NCI-H446 (cell line): ENCODE data around the gene SPON2.

Experiments used
- DNase-seq, 2 experiments: peaks; one replicate each; lab custom pipeline; 2025; lab: John Stamatoyannopoulos, UW

The SPON2 gene

DNA sequence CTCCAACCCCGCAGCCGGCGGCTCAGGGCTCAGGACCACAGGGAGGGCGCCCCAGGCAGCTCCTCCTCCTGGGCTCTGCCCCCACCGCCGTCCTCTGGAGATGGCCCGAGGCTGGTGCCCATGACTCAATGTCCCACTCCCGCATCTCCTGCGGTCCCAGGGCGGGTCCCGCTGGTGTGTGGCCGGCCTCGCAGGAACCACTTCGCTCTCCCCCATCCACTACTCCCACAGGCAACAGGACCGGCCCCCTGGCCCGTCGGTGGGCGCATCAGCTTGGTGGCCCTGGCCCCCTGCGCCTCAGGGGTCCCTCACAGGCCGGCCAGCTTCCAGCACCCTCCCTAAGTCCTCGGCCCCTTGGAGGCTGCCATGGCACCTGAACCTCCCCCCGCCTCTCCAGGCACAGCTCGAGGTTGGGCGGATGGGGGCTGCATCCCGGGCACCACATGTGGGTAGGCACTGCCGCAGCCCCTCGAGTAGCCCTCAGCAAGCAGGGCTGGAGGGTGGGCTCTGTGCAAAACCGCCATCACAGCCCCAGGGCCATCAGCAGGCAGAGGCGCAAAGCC, 22.8 kb upstream of the SPON2 start:
- no peak for DNase-seq

DNA sequence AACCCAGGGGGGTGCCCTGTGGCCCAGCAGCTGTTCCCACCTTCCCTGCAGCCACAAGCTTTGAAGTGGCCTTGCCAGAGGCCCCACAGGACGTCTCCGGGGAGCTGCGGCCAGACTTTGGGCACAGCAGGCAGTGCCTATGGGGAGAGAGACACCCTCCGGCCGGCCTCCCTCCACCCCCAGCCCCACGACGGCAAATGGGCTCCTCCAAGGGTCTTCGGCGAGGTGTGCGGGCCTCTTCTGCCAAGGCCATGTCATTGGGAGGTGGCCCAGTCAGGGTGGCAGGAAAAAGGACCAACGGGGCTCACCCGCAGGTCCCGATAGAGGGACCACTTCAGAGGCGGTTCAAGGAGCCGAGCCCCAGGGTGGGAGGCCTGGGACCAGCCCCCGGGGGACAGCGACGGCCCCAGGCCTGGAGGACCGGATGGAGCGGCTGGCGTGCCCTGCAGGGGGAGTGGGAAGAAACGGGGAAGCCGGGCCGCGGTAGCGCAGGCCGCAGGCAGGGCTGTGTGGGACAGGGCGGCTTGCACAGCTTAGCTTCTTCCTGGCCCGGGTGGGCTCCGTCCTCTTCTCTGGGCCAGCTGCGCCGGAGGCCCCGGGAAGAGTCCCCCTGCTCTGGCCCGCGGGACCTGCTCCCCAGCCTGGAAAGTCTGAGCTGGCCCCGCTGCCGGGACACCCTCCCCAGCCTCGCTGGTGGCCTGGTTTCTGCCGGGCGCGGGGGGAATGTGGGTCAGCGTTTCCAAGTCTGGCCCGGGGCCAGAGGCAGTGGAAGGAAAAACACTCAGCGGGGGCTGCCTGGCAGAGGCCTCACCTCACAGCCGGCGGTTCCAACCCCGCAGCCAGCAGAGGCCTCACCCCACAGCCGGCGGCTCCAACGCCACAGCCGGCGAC, 21.9 kb upstream of the SPON2 start:
- DNase-seq, result peak in 1 of 2 experiments; percentile 73

DNA sequence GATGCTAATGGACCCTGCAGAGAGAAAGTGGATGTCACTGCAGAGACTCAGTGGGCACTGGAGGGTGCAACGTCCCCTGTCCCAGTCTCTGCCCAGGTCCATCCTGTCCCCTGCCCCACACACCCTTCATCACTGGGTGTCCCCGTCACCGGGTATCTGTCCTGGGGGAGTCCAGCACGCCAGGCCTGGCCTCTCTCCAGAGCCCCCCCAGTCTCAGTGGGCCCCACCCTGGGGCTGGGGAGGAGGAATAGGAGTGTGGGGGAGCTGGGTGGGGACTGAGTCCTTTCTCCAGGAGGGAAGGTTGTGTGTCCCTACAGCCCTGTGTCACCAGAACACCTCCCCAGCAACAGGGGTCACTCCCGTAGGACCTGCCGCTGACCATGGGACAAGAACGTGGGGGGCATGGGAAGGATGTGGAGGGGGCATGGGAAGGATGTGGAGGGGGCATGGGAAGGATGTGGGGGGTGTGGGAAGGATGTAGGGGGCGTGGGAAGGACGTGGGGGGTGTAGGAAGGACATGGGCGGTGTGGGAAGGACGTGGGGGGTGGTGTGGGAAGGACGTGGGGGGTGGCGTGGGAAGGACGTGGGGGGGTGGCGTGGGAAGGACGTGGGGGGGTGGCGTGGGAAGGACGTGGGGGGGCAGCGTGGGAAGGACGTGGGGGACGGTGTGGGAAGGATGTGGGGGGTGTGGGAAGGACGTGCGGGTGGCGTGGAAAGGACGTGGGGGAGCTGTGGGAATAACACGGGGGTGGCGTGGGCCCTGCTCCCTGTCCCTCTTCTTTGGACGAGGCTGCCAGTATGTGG, 21.0 kb upstream of the SPON2 start:
- no peak for DNase-seq

DNA sequence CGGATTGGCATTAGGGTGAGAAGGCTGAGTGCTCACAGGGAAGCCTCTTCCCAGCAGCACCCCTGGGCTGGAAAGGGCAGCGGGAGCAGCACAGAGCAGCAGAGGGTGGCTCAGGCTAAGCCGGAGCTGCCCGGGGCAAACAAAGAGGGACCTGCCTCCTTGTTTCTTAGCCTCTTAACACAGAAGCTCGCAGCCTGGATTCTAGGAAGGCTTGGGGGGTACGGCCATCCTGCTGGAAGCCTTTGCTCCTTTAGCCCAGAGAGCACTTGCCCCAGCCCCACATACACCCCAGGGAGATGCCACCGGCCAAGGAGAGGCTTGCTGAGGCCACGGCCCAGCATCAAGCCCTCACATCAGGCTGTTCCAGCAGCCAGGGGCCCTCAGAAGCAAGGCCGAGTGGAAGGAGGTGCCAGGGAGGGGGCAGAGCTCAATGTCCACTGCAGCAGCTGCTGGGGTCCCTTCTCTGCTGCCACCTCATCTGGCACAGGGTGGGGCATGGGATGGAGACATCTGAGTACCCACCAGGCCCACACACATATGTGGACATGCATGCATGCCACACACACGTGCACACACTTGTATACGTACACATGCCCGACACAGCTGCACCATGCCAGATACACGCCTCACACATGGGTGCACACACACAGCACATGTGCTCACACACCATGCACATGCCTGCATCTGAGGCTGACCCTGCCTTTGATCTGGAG, 20.3 kb upstream of the SPON2 start:
- DNase-seq, result peak in 1 of 2 experiments; percentile 72

DNA sequence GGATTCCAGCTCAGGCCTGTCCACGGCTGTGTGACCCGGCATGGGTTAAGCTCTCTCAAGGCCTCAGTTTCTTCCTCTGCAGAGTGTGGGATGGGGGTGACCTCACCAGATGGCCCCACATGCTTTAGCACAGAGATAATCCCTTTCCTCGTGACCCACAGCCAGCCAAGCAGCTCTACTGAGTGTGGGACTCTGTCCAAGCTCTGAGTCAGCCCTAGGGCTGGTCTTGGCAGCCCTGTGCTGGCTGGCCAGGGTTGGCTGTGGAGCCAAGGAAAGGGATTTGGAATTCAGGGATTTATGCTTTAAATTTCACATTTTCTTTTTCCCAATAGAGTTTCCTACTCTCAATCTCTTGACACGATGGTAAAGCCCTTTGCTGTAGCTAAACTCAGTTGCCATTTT, 19.7 kb upstream of the SPON2 start:
- DNase-seq, result peak; percentile 73 to 91

DNA sequence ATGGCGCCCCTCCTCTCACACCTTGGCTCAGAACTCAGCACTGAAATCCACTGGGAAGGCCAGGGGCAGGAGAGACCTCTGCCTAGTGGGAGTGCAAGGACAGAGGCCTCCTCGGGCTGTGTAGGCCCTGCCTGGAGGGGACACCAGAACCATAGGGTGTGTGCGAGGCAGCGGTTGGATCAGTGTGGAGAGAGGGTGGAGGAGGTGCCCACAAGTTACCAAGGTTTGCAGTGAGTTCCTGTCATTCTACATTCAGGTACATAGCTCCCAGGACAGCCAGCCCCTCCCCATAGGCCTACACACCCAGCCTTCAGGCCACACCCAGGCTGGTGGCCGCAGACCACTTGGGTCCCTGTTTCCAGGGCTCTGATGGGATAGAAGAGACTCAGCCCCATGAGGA, 19.2 kb upstream of the SPON2 start:
- no peak for DNase-seq

DNA sequence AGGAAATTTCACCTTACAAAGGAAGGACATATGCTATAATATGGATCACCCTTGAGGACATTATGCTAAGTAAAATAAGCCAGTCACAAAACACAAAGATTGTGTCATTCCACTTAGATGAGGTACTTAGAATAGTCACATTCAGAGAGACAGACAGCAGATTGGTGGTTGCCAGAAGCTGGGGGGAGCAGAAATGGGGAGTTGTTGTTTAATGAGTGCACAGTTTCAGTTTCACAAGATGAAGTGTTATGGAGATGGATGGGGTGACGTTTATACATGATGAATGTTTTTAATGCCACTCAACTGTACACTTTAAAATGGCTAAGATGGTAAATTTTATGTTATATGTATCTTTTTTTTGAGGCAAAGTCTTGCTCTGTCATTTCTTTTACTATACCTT, 14.8 kb upstream of the SPON2 start:
- DNase-seq, result no peak

DNA sequence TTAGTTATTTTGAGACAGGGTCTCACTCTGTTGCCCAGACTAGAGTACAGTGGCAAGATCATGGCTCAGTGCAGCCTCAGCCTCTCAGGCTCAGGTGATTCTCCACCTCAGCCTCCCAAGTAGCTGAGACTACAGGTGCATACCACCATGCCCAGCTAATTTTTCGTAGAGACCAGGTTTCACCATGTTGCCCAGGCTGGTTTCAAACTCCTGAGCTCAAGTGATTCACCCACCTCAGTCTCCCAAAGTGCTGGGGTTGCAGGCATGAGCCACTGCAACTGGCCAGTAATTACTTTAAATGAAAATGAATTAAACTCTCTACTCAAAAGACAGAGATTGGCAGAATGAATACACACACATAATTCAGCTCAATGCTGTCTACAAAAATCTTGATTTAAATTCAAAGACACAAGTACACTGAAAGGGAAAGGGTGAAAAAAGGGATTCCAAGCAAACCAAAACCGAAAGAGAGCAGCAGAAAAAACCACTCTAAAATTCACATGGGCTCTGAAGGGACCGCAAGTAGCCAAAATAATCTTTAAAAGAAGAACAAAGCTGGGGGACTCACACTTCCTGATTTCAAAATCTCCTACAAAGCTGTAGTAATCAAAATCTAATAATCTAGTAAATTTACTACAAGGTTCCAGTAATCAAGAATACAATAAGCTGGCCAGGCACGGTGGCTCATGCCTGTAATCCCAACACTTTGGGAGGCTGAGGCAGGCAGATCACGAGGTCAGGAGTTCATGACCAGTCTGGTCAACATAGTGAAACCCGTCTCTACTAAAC, 11.8 kb upstream of the SPON2 start:
- no peak for DNase-seq

DNA sequence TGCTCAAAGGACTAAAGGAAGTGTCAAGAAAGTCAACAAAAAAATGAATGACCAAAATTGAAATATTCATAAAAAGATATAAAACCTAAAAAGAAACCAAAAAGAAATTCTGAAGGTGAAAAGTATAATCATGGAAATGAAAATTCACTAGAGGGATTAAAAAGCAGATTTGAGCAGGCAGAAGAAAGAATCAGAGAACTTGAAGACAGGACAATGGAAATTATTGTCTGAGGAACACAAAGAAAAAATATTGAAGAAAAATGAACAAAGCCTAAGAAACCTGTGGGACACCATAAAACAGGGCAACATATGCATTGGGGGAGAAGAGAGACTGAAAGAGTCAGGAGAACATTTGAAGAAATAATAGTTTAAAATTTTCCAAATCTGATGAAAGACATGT, 9.9 kb upstream of the SPON2 start:
- DNase-seq, result no peak

DNA sequence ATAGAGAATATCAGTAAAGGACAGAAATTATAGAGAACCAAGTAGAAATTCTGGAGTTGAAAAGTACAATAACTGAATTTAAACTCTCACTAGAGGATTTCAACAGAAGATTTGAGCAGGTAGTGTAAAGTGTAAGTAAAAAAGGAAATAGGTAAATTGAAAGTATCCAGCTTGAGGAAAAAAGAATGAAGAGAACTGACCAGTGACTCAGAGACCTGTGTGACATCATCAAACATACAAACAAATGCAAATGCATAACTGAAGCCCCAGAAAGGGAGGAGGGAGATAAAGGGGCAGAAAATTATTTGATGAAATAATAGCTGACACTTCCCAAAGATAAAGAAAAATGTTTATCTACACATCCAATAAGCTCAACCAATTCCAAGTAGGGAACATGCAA, 8.3 kb upstream of the SPON2 start:
- no peak for DNase-seq

DNA sequence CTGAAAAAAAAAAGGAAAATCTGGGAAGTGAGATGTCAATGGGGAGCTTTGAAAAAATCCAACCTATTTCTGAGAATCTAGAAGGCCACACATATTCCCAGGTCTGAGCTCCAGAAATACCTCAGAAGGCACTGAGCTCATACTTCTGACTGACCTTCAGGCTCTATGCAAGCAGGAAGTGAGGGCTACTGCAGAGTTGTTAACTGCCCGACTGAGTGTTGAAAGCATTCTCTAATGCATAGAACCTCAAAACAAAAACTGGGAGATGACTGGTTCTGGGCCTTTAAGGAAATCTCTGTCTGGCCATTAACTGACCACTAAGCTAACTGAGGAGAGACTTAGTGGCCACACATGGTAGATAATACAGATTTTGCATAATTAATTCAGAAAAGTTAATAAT, 7.6 kb upstream of the SPON2 start:
- DNase-seq, result no peak

DNA sequence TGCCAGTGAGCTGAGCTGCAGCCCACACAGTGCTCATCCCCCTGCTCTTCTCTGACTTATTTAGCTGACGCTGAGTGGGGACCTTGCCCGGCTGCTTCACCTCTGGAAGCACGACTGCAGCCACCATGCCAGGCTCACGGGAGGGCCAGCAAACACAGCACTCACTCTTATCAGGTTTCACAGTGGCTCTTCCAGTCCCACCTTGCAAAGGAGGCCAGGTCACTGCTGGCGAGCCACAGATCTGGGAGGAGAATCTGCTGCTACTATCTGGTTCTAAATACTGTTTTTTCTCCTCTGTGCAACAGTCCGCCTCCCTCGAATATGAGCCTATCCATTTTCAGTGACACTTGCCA, 6.7 kb upstream of the SPON2 start:
- DNase-seq, result no peak

DNA sequence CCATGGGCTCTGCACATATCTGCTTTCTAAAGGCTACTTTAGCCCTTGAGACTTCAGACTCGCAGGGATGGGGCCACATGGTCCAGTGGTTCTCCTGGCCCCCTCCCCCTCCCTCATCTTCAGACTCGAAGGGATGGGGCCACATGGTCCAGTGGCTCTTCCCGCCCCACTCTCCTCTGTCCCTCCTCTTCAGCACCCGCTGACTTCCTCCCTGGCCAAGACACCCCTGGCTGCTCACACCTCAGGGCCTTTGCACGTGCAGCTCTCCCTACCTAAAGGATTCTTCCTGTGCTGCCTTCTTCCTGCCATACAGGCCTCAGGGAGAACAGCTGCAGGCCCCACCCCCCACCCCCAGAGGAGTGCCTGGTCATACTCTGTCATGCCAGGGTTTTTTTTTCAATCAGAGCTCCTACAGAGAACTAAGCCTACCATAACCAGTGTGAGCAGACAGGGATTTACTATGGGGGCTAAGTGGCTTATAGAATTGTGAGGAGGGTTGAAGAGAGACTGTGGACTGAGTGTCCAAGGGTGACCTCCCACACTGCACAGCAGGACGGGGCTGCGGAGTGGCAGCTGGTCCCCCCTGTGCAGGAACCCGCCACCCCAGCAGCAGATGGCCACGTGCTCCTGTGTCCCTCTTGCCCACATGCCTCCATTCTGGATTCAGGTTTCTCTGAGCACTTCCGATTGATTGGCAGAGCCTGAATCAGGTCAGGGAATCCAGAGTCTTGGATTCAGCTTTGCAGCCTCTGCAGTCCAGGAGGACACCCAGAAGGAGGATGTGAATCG, 6.1 kb upstream of the SPON2 start:
- DNase-seq, result no peak

DNA sequence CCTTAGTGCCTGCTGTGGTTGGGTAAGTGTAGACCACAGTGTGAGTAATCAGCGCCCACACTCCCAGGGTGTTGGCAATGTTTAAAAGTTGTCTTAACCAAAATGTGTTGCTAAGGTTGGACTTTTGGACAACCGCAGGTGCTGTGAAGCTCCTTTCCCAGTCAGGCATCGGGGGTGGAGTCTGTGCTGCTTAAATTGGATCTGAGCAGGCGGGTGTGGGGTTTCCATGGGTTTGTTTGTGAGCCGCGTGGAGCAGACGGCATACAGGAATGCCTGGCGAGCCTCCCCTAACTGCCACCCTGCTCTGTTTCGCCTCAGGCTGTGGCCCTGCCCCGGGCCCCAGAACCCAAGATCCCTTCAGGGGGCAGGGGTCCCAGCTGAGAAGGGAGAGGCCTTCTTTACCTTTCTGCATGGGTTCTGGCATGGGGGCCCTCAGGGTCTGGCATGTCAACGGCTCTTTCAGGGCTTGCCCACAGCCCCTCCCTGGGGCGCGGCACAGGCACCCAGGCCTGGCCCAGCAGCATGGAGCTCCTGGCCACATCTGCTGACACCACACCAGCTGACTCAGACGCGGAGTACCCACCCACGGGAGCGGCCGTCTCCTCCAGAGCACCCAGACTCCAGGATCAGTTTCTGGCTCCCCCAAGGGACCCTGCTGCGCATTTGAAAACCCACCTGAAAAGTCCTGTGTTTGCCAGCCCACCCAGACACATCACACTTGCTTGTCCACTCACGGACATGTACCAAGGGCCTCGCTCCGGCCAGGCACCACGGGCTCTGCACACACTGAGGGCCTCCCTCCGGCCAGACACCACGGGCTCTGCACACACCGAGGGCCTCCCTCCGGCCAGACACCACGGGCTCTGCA, 5.1 kb upstream of the SPON2 start:
- DNase-seq, result no peak

DNA sequence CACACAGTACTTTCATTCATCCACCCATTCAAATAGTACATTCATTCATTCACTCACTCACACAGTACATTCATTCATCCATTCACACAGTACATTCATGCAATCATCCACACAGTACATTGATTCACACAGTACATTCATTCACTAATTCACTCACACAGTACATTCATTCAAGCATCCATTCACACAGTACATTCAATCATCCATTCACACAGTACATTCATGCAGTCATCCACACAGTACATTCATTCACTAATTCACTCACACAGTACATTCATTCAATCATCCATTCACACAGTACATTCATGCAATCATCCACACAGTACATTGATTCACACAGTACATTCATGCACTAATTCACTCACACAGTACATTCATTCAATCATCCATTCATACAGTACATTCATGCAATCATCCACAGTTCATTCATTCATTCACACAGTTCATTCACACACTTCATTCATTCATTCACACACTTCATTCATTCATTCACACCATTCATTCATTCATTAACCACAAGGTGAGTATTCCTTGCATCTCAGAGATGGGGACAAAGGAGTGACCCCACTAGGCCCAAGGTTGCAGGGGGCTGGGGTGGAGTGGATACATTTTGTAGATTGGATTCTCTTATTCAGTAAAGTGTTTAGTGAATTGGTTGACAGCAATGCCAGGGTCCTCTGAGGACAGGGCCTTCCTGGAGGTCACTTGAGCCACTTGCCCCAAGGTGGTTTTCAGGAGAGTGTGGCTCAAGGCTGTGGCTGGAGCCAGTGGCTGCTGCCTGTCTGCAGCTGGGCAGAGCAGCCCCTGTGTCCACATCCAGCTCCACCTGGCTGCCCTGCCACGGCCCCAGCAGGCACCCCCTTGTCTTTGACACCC, 4.3 kb upstream of the SPON2 start:
- no peak for DNase-seq

DNA sequence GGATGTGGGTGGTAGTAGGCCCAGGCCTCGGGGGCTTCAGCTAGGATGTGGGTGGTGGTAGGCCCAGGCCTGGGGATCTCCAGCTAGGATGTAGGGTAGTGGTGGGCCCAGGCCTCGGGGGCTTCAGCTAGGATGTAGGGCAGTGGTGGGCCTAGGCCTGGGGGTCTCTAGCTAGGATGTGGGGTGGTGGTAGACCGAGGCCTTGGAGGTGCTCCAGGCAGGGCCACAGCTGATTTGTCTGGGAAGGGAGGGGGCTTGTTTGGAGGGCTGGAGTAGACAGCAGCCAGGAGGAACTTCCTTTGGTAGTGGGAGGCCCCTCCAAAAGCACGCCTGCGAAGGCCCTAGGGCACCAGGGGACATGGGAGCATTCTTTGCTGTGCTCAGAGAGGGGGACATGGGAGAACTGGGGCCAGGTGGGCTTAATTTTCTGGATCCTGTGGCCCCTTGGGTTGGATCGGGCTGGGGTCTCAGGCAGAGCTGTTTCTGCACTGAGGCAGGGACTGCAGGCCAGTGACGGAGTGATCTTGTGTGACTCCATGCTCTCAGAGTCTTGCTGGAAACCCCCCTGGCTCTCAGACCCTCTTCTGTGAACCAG, 3.3 kb upstream of the SPON2 start:
- no peak for DNase-seq

DNA sequence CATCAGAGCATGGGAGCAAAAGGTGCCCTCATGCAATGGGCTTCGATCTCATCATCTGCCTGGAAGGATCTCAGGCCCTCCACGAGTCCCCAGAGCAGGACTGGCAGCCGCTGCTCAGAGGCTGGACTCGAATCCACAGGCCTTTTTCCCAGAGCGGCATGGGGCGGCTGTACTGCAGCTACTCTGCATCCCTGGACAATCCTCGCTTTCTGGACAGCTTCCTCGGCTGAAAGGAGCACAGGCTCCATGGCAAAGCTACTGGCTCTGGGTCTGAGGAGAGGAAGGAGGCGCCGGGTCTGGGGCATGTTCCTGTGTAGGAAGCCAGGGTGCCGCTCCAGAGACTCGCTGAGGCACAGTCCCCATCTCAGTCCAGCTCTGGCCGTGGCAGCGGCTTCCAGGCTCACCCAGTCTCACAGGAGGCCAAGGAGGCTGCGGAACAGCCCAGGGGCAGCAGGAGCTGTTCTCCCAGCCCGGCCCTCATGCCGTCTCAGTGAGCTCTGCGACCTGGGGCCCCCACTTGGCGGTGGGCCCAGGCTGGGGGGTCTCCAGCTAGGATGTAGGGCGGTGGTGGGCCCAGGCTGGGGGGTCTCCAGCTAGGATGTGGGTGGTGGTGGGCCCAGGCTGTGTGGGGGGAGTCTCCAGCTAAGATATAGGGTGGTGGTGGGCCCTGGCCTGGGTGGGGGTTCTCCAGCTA, 2.7 kb upstream of the SPON2 start:
- no peak for DNase-seq
